Measurements from ENCODE around the gene HTRA1.
A peak's percentile ranks its signal among the peaks of the same experiment; 100 is the strongest.

The HTRA1 gene

GRCh38 chr10:122475100-122475499 is 13.7 kb downstream of the HTRA1 start:
- no peak for DNase-seq

GRCh38 chr10:122475591-122476332 is 14.4 kb downstream of the HTRA1 start:
- no peak for DNase-seq

DNA sequence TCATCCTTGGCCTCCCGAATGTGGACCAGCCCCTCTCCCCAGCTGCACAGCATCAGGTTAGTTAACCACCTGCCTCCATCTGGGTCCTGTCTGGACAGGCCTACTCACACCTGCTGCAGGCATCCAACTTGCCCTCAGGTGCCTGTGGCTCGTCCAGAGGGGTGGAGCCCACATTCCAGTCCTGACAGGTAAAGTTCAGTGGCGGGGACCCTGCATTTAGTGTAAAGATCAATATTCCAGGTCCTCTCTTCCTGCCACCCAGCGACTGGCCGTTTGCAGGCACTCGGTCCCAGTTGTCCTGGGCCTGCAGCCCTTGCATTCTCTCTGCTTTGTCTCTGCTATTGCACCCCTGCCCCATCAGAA is 15.0 kb downstream of the HTRA1 start:
- no peak for DNase-seq

DNA sequence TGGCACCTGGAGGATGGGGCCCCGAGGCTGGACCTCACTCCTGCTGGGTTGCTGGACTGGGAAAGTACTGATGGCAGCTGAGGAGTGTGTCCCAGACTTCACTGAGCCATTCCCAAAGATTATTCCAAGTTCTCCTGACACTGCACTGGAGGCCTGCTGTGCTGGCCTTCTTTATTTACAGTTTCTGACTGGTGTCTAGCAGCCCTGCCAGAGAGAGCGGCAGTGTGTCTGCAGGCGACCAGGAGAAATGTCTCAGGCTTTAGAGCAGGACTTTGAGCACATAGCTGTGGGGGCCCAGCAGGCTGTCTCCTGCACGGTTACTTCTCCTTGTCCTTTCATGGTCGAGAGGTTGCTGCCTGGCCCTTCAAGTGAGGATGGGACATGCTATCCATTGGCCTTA is 16.1 kb downstream of the HTRA1 start:
- no peak for DNase-seq

DNA sequence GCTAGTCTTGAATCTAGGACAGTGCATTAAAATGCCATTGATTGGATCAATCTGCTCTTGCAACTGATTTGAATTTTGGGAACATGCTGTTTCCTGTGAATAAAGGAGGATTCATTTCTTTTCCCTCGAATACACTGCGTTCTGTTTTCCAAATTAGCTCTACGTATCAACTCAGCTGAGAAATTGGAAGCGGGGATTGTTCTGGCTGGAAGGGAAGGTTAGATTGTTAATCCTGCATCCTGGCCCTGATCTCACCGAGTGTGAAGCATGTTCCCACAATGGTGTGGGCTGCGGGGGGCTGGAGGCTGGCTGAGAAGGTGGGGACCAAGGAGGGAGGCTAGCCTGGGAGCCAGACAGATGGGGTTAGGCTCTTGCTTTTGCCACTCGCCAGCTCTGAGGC is 17.6 kb downstream of the HTRA1 start:
- no peak for DNase-seq

GRCh38 chr10:122480146-122480833 is 18.9 kb downstream of the HTRA1 start:
- no peak for DNase-seq

- DNase-seq: no peak
Observed at GRCh38 chr10:122481296-122482056, 20.1 kb downstream of the HTRA1 start.

DNA sequence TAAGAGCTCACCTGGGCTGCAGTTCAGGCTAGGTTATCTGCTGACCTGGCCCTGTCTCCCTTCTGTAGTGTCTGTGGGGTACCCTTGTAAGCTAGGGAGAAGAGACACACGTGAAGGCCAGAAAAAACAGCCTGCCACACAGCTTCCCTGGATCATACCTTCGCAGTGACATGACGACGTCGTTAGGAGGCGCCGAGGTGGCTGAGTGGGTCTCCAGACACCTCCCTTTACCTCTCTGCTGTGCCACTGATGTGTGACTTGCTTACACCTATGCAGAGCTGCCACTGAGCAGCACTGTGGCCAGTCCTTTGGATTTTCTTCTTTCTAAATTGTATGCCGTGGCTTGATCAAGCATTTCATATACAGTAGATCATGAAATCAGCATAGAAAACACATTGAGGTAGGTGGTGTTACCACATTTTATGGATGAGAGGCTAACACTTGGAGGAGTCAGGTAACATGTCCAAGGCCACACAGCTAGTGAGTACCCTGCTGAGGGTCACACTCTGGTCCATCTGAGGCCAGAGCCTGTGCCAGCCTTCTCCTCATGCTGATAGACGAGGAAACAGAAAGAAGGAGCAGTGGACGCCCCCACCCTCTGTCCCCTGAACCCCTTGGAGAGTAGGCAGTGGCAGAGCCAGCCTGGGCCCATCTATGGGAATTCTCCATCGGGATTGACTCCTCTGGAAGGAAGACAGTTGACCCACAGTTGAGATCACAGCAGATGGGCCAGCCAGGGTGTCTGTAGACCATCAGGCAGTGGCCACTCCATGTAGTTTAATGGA is 23.1 kb downstream of the HTRA1 start:
- DNase-seq: no peak

GRCh38 chr10:122485670-122486069 is 24.3 kb downstream of the HTRA1 start:
- DNase-seq: no peak

DNA sequence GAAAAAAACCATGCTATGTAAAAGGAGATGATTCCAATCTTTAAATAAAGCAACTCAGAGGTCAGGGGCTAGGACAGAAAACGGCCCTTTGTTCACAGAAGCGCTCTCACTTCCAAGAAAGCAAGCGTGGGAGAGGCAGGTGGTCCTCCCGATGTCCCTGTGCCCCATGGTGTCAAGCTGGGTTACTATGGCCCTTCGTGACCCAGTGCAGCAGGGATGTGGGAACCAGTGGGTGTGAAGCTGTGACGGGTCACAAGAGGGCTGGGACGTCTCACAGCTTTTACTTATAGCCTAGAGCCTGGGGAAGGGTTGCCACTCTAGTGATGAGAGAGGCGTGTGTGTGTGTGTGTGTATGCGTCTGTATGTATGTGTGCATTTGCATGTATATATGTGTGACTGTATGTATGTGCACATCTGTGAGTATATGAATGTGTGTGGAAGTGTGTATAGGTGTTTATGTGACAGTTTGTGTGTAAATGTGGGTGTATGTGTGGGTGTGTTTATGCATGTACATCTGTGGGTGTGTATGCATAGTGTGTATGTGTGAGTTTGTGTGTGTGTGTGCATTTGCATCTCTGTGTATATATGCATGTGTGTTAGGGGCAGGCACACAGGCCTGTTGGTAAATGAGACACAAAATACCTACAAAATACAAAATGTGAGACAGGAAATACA is 25.2 kb downstream of the HTRA1 start:
- no peak for DNase-seq

GRCh38 chr10:122487174-122487765 is 25.9 kb downstream of the HTRA1 start:
- DNase-seq: no peak

- DNase-seq: no peak
Observed at GRCh38 chr10:122490268-122490667, 28.9 kb downstream of the HTRA1 start.

DNA sequence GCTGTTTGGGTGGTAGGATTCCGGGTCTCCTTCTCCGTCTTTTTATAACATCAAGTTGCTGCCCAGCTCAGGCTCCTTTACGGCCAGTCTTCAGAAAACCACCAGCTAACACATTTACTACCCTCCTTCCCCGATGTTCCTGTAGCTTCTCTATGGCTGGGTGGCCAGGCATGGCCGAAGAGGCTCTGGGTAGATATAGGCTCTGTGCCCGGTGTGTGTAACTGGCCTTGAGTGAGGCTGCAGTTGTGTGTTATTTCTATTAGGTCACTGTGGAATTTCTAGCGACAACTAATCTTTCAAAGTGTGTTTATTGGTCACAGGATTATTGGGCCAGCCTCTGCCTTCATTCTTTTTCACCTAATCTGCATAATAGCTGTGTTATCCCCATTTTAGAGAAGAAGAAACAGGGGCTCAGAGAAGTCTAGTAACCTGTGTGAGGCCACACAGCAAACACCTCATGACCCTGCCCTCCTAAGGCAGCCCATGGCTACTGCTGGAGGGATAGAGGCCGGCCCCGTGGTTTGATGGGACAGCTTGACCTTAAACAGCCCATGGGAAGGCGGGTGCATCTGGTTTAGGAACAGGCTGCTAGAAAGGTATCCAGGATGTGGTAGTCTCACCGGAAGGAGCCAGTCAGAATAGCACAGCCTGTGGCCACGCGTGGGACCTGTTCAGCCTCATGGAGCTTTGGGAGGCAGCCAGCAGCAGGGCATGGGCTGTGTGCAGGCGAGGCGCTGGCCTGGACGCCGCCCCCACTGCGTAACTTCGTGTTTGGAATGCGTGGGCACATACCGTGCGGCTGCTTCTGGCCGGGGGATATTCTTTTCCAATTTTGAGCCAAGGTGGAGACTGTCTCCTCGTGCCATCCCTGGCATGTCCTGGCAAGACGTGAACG is 29.7 kb downstream of the HTRA1 start:
- peak; percentile 10 for DNase-seq

DNA sequence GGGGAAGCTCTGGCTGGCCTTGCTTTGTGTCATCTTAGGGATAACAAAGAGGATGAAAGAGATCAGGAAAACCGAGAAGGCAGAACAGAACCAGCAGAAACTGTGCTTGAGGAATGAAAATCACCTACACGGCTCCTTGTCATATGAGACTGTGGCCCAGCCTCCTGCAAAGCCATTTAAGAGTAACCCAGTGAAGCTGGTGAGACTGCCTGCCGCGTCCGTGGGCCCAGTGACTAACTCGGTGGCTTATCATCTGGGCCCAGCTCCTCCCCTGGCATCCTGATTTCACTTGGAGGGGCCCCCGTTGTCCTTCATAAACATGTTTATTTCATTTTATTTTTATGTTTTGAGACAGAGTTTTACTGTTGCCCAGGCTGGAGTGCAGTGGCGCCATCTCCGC is 30.7 kb downstream of the HTRA1 start:
- no peak for DNase-seq

GRCh38 chr10:122492999-122493481 is 31.7 kb downstream of the HTRA1 start:
- no peak for DNase-seq

GRCh38 chr10:122493761-122494160 is 32.4 kb downstream of the HTRA1 start:
- no peak for DNase-seq

GRCh38 chr10:122494173-122494820 is 32.9 kb downstream of the HTRA1 start:
- no peak for DNase-seq

DNA sequence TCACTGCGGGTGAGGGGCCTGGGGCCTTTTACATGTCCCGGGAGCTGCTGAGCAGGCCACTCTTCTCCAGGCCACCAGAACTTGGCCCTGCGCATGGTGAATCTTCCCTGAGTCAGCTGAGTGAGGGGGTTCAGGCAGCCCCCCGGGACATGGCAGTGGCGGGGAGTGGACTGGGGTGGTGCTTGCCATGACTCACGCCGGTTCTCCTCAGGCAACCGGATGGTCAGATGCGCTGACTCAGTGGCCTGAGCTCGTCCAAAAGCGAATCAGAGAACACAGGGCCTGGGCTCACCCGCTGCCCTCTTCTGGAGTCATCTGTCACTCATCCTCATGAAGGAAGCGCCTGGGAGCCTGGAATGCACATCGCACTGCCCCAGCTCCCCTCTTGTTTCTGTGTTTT is 33.5 kb downstream of the HTRA1 start:
- DNase-seq: no peak

DNA sequence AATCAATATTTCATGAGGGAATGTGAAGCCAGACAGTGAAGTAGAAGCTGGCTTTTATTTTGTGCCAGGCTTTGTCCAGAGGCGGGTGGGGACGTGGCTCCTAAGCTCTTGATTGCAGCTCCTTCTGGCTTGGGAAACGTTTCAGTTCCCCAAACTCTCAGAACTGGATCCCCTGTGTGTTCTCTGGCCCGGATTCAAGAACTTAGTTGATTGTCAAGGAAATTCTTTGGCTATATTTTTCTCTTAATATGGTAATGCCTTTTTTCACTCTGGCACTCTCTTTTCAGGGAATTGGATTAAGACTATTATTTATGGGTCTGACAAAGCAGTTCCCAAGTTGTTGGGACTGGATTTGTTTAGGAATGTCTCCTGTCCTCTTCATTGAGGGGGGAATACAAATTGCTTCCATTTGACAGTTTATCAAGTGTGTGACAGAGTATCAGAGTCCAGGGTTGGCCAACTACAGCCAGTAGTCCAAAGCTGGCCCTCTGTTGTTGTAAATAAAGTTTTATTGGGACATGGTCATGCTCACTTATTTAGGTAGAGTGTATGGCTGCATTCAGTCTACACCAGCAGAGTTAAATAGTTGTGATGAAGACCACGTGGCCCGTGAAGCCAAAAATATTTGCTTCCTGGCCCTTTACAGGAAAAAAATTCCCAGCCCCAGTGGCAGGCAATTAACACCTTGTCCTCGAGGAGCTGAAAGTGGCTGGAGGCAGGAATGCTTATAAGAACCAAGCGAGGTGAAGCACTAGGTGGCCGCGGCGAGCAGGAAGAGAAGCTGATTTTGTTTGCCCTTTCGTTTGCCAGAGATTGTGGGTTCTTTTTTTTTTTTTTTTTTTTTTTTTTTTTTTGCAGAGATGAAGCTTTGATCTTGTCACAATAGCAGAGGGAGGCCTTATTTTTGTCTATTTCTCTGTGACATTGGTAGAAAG is 34.3 kb downstream of the HTRA1 start:
- no peak for DNase-seq
